PC-9 (cell line): ENCODE results near the gene PRMT9. TPM values are rescaled to one million over a fixed set of nuclear protein-coding genes. Genes with fewer than 3 reads are reported as not detected.

Experiments
- BruUV-seq: library from RNA; stranded (reverse); fragments of 400-500 nt; replicated peaks from 2 replicates; lab custom pipeline; 2021; lab: Mats Ljungman, UMichigan
- CTCF ChIA-PET: fragments of 300-600 bp; sonication (Branson Sonifier 250); formaldehyde crosslinking; loops from one replicate; lab custom pipeline; 2022; ENCODE audit warnings: antibody characterized with exemption; lab: Charles Lee
- POLR2A ChIA-PET: fragments of 300-600 bp; sonication (Branson Sonifier 250); formaldehyde crosslinking; loops from one replicate; lab custom pipeline; 2022; ENCODE audit warnings: antibody characterized with exemption; ENCODE audit not compliant: unreplicated experiment; lab: Charles Lee
- DNase-seq, 2 experiments: peaks; one replicate each; pipeline versions ENCODE4 v3.0.0 to v3.0.0-alpha.2; 2015 to 2022; ENCODE audit warnings: mixed read lengths in 1 of 2
- H2AFZ ChIP-seq: fragments of 200-600 bp; sonication (generic); 2 replicates; pipeline ENCODE4 v1.8.1; 2017; ENCODE audit warnings: antibody characterized with exemption
- H3F3A ChIP-seq: fragments of 200-600 bp; sonication (generic); 2 replicates; pipeline ENCODE4 v1.8.1; 2017; ENCODE audit warnings: antibody characterized with exemption, mild to moderate bottlenecking, low read depth; ENCODE audit not compliant: insufficient read depth
- H3K27ac ChIP-seq: fragments of 200-600 bp; sonication (generic); 2 replicates; pipeline ENCODE4 v1.6.1; 2016; ENCODE audit warnings: mixed run types
- H3K27me3 ChIP-seq: fragments of 200-600 bp; sonication (generic); 2 replicates; pipeline ENCODE4 v1.6.1; 2016; ENCODE audit warnings: low read depth, mixed run types; ENCODE audit not compliant: insufficient read depth
- H3K36me3 ChIP-seq: fragments of 200-600 bp; sonication (generic); 2 replicates; pipeline ENCODE4 v1.6.1; 2016; ENCODE audit warnings: low read depth, mixed run types
- H3K4me1 ChIP-seq: fragments of 200-600 bp; sonication (generic); replicated peaks from 2 replicates; pipeline ENCODE4 v1.6.1; 2016; ENCODE audit warnings: mixed run types; ENCODE audit not compliant: insufficient read depth
- H3K4me2 ChIP-seq: fragments of 200-600 bp; sonication (generic); 2 replicates; pipeline ENCODE4 v1.6.1; 2017; ENCODE audit warnings: mixed run types
- H3K4me3 ChIP-seq: fragments of 200-600 bp; sonication (generic); 2 replicates; pipeline ENCODE4 v1.6.1; 2016; ENCODE audit warnings: mixed run types
- H3K79me2 ChIP-seq: fragments of 200-600 bp; sonication (generic); 2 replicates; pipeline ENCODE4 v1.6.1; 2017; ENCODE audit warnings: low read depth, mixed run types
- H3K9me2 ChIP-seq: fragments of 200-600 bp; sonication (generic); 2 replicates; pipeline ENCODE4 v1.8.1; 2017; ENCODE audit warnings: mild to moderate bottlenecking; ENCODE audit not compliant: insufficient read depth
- H3K9me3 ChIP-seq: fragments of 200-600 bp; sonication (generic); 2 replicates; pipeline ENCODE4 v1.8.1; 2016; ENCODE audit warnings: low read depth; ENCODE audit not compliant: insufficient read depth
- H4K20me1 ChIP-seq: fragments of 200-600 bp; sonication (generic); 2 replicates; pipeline ENCODE4 v1.8.1; 2017; ENCODE audit not compliant: insufficient read depth
- EZH2 ChIP-seq: fragments of 200-600 bp; sonication (generic); IDR thresholded peaks from 2 replicates; pipeline ENCODE4 v1.8.0; 2017; ENCODE audit warnings: antibody characterized with exemption, low read depth
- intact Hi-C: fragments of 100-400 bp; cut with micrococcal nuclease; formaldehyde crosslinking; loops from one replicate; pipeline ENCODE4 v1.10.0; 2022; ENCODE audit not compliant: unreplicated experiment
- total RNA-seq: library from RNA; stranded (reverse); gene quantifications from 2 replicates; pipeline ENCODE4 v1.2.3, GENCODE V29; 2021
- TF ChIP-seq, protein P1 (sequence below): fragments of 200-600 bp; sonication (generic); conservative IDR thresholded peaks from 2 replicates; pipeline ENCODE4 v1.6.1; 2017; ENCODE audit warnings: mixed run types, antibody characterized with exemption, mild to moderate bottlenecking, moderate library complexity

Gene PRMT9
- total RNA-seq, 1 experiment from 2014 or later = 9.0 TPM

DNA sequence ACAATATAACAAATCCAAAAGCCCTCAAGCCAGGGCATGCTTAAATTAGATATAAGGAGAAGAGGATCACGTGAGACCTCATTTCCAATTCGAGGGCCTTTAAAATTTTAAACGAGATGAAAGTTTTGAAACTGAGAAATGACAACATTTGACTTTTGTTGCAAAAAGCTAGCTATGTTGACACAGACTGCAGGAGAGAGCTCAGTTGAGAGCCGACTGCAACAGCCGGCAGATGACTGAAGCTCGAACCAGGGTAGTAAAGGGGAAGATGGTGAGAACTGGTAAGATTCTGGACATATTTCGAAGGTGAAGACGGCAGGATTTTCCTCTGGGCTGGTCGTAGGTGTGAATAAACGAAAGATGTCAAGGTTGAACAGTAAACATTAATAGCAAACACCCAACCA is 773 bp downstream of the PRMT9 start:
- H3K9me2 ChIP-seq = no peaks in the 10 kb centered on the region
- peaks cover 8% of the 10 kb centered on the region; the same call in 1 of the 2 replicates for H3K4me1 ChIP-seq
- intact Hi-C loops = loop anchor here (5.0 kb wide), 1 partner anchor 66 kb away; the partner anchor contains the start of gene TMEM184C
- no peaks in the 10 kb centered on the region for H3K36me3 ChIP-seq
- TF ChIP-seq EZH2 = no peak
- CTCF ChIA-PET = interaction anchor here (2.9 kb wide), 1 partner anchor 183 kb away, joined by 21 read pairs; no protein-coding TSS in a partner anchor
- DNase-seq = no peak
- H4K20me1 ChIP-seq = no peaks in the 10 kb centered on the region; the same call in 1 of the 2 replicates
- peak overlapping the region; percentile 82 for H3K4me3 ChIP-seq
- no peaks in the 10 kb centered on the region for H3K27me3 ChIP-seq
- H2AFZ ChIP-seq = peak overlapping the region; percentile 97
- BruUV-seq = TSS peak; percentile 38
- H3K9me3 ChIP-seq = no peaks in the 10 kb centered on the region
- peaks cover 26% of the 10 kb centered on the region for H3K79me2 ChIP-seq
- H3K27ac ChIP-seq = peak overlapping the region; percentile 59
- POLR2A ChIA-PET = interaction anchor here (0.7 kb wide), 1 partner anchor 59 kb away, joined by 4 read pairs; no protein-coding TSS in a partner anchor
- peak overlapping the region; percentile 85 for H3K4me2 ChIP-seq
- no peaks in the 10 kb centered on the region for H3F3A ChIP-seq

DNA sequence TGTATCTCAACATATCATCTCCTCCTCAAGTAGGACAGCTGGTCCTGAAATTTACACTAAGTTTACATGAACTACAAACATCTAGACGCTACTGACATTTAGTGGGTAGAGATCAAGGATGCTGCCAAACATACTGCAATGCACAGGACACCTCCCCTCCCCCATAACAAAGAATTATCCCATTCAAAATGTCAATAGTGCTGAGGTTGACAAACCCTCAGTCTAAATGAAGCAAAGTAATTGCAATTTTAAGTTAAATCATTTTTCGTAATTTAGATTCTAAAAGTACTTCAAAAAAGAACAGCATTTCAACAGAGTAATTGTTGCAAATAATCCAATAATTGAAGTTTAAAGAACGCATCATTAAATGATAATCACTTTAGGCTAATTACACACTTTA is 1.2 kb downstream of the PRMT9 start:
- H3K4me1 ChIP-seq = peaks cover 8% of the 10 kb centered on the region; the same call in 1 of the 2 replicates
- H4K20me1 ChIP-seq = no peaks in the 10 kb centered on the region; the same call in 1 of the 2 replicates
- no peaks in the 10 kb centered on the region for H3F3A ChIP-seq
- peaks cover 26% of the 10 kb centered on the region for H3K79me2 ChIP-seq
- peak overlapping the region; percentile 82 for H3K4me3 ChIP-seq
- ChIA-PET CTCF (interaction anchor here (2.9 kb wide), 1 partner anchor 184 kb away, joined by 21 read pairs; no protein-coding TSS in a partner anchor), POLR2A (no interaction called here)
- BruUV-seq = no TSS peak
- no peaks in the 10 kb centered on the region for H3K9me2 ChIP-seq
- peak overlapping the region; percentile 85 for H3K4me2 ChIP-seq
- TF ChIP-seq, protein P1, sequence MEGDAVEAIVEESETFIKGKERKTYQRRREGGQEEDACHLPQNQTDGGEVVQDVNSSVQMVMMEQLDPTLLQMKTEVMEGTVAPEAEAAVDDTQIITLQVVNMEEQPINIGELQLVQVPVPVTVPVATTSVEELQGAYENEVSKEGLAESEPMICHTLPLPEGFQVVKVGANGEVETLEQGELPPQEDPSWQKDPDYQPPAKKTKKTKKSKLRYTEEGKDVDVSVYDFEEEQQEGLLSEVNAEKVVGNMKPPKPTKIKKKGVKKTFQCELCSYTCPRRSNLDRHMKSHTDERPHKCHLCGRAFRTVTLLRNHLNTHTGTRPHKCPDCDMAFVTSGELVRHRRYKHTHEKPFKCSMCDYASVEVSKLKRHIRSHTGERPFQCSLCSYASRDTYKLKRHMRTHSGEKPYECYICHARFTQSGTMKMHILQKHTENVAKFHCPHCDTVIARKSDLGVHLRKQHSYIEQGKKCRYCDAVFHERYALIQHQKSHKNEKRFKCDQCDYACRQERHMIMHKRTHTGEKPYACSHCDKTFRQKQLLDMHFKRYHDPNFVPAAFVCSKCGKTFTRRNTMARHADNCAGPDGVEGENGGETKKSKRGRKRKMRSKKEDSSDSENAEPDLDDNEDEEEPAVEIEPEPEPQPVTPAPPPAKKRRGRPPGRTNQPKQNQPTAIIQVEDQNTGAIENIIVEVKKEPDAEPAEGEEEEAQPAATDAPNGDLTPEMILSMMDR = no peak
- TF ChIP-seq EZH2 = no peak
- no peaks in the 10 kb centered on the region for H3K27me3 ChIP-seq
- DNase-seq = no peak
- H3K9me3 ChIP-seq = no peaks in the 10 kb centered on the region
- intact Hi-C loops = loop anchor here (5.0 kb wide), 1 partner anchor 65 kb away; the partner anchor contains the start of gene TMEM184C
- peak overlapping the region; percentile 97; the same call in 1 of the 2 replicates for H2AFZ ChIP-seq
- no peaks in the 10 kb centered on the region for H3K36me3 ChIP-seq
- H3K27ac ChIP-seq = no peak overlapping the region

GRCh38 chr4:147678796-147679549 is 5.0 kb downstream of the PRMT9 start:
- ChIA-PET CTCF (interaction anchor here (1.1 kb wide), 1 partner anchor 34 kb away, joined by 3 read pairs; no protein-coding TSS in a partner anchor), POLR2A (no interaction called here)
- no peaks in the 10 kb centered on the region for H3K36me3 ChIP-seq
- no peaks in the 10 kb centered on the region; the same call in 1 of the 2 replicates for H4K20me1 ChIP-seq
- peaks cover 26% of the 10 kb centered on the region for H3K79me2 ChIP-seq
- H3K4me2 ChIP-seq = no peak overlapping the region
- H3K27me3 ChIP-seq = no peaks in the 10 kb centered on the region
- no peak overlapping the region for H2AFZ ChIP-seq
- no peaks in the 10 kb centered on the region for H3K9me2 ChIP-seq
- no peaks in the 10 kb centered on the region for H3F3A ChIP-seq
- H3K4me3 ChIP-seq = no peak overlapping the region
- no peaks in the 10 kb centered on the region for H3K9me3 ChIP-seq
- no TSS peak for BruUV-seq
- intact Hi-C loops = no loop called here
- H3K27ac ChIP-seq = no peak overlapping the region
- no peak for DNase-seq
- no peak for TF ChIP-seq EZH2
- H3K4me1 ChIP-seq = peaks cover 8% of the 10 kb centered on the region; the same call in 1 of the 2 replicates

DNA sequence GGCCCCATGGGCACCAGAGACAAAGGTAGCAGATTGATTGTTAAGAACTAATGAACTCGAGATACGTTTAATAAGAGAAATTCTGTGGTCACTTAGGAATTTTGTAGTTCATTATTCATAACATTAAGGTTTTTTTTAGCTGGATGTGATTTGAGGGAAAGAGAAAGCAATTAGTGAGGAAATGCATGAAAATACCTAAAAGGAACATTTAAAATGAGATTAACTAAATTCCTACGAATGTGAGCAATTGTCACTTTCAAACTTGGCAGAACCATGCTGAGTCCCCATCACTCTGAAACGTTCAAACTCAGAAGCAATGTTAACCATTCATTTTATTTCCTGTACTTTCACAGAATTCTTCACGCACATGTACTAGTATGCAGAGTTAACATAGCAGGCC is 5.9 kb downstream of the PRMT9 start:
- CTCF ChIA-PET = no interaction called here

More for the DNA sequence above, 5.9 kb downstream of the PRMT9 start:
- no peaks in the 10 kb centered on the region for H3K9me2 ChIP-seq
- DNase-seq = no peak
- no peaks in the 10 kb centered on the region; the same call in 1 of the 2 replicates for H4K20me1 ChIP-seq
- H3K79me2 ChIP-seq = peaks cover 19% of the 10 kb centered on the region
- BruUV-seq = no TSS peak
- intact Hi-C loops = no loop called here
- no peaks in the 10 kb centered on the region for H3K9me3 ChIP-seq
- POLR2A ChIA-PET = interaction anchor here (0.6 kb wide), 2 partner anchors 19 to 265 kb away, joined by 3 to 8 read pairs; no protein-coding TSS in a partner anchor
- H3K27ac ChIP-seq = no peak overlapping the region
- H3K4me1 ChIP-seq = peaks cover 7% of the 10 kb centered on the region; the same call in 1 of the 2 replicates
- TF ChIP-seq, protein P1 = no peak
- no peak for TF ChIP-seq EZH2
- no peaks in the 10 kb centered on the region for H3K36me3 ChIP-seq
- no peak overlapping the region for H2AFZ ChIP-seq
- H3K4me3 ChIP-seq = no peak overlapping the region
- H3K4me2 ChIP-seq = no peak overlapping the region
- no peaks in the 10 kb centered on the region for H3K27me3 ChIP-seq
- H3F3A ChIP-seq = no peaks in the 10 kb centered on the region
